ENCODE results near the gene GLIS1.

DNA sequence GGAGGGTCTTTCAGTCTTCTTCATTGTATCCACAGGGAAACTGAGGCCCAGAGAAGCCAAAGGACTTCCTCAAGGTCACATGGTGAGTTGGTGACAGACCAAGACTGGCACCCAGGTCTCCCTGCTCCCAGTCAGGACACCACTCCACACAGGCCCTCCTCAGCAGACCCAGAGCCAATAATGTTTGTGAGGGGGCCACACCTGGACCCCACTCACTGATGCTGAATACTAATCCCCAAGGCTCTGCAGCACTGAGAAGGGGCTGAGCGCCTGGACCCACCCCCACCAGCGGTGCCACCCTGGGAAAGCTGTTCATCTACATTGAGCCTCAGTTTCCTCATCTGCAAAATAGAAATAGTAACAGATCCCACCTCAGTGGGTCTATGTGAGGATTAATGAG, 79.5 kb downstream of the GLIS1 start:
- no peak for TF ChIP-seq POLR2AphosphoS5 (IDR thresholded peaks at IDR 0.05; ENCODE audit: low read depth)
- no peak for TF ChIP-seq CREB1 (CRISPR knock-in tag; IDR thresholded peaks at IDR 0.05; ENCODE audit: low read depth)
- TF ChIP-seq, protein P1, sequence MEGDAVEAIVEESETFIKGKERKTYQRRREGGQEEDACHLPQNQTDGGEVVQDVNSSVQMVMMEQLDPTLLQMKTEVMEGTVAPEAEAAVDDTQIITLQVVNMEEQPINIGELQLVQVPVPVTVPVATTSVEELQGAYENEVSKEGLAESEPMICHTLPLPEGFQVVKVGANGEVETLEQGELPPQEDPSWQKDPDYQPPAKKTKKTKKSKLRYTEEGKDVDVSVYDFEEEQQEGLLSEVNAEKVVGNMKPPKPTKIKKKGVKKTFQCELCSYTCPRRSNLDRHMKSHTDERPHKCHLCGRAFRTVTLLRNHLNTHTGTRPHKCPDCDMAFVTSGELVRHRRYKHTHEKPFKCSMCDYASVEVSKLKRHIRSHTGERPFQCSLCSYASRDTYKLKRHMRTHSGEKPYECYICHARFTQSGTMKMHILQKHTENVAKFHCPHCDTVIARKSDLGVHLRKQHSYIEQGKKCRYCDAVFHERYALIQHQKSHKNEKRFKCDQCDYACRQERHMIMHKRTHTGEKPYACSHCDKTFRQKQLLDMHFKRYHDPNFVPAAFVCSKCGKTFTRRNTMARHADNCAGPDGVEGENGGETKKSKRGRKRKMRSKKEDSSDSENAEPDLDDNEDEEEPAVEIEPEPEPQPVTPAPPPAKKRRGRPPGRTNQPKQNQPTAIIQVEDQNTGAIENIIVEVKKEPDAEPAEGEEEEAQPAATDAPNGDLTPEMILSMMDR (conservative IDR thresholded peaks at IDR 0.05; ENCODE audit: low read depth in 2 of 2), result no peak

Measured in GM23338 (cell line).